ENCODE data around the gene HS3ST5. TPM values are rescaled to one million over a fixed set of nuclear protein-coding genes. Genes with fewer than 3 reads are reported as not detected.
A peak's percentile ranks its signal among the peaks of the same experiment; 100 is the strongest.

The HS3ST5 gene
- total RNA-seq, 1 experiment from 2014 or later, result 14.4 TPM

DNA sequence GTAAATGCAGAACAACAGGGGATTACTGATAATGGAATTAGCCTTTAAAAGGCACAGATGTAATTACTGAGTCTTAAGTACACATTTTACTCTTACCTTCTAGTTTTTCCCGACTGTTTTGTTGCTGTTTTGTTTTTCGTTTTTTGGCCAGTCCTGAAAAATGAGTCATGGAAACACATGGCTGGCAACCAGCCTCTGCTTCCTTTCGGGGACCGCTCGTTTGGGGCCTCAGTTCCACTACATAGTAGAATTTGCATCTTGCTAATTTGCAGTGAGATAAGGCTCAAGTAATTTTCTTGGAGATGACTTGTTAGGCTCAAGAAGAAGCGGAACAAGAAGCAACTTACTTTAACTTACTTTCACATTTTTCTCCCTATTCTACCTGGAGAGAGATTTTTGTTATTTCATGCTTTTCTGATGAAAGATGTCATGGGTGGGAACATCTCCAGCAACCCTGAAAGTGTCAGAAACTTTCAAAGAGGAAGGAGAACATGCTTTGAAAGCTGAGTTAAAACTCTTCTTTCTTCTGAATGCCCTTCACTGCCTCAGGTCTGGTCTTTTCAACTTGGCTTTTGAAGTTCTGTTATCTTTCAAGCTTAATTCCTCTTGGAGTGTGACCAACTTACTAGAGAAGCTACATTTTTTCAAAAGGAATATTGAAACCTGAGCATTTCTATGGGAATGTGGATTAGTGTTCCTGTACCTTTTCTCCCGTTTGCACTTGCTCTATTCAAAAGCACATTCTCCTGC is 300.4 kb downstream of the HS3ST5 start:
- Mint-ChIP-seq H3K9me3 (no peaks in the 10 kb centered on the region), H3K4me1 (peaks cover 15 to 18% of the 10 kb centered on the region in 2 experiments), H3K27ac (peak overlapping the region; percentile 21 to 28 (median 23); a peak in 1 of 7 replicates), H3K27me3 (ENCODE audit: low read depth) (no peaks in the 10 kb centered on the region), H3K4me3 (no peak overlapping the region), H3K36me3 (ENCODE audit: insufficient read depth in 1 of 3, low read depth in 3 of 3) (no peaks in the 10 kb centered on the region)
- no peak overlapping the region for H3K9ac ChIP-seq (ENCODE audit: extremely low read depth, insufficient read length, low read length)
- H3K18ac ChIP-seq (ENCODE audit: insufficient read length, low read depth, low read length), result no peak overlapping the region
- H4K5ac ChIP-seq (ENCODE audit: insufficient read length, low read depth, low read length), result no peak overlapping the region
- no peak overlapping the region for H2BK120ac ChIP-seq (ENCODE audit: low read depth, low read length, poor library complexity, severe bottlenecking)
- no peaks in the 10 kb centered on the region for H3K4me1 ChIP-seq (ENCODE audit: insufficient read depth, low read length)
- H3K27me3 ChIP-seq (ENCODE audit: insufficient read depth, low read length), result no peaks in the 10 kb centered on the region
- no peak overlapping the region for H2BK5ac ChIP-seq (ENCODE audit: insufficient read length, low read length)
- H3K14ac ChIP-seq (ENCODE audit: insufficient read depth, low read length), result no peak overlapping the region
- H2AFZ ChIP-seq (ENCODE audit: low read length), result no peak overlapping the region
- no peaks in the 10 kb centered on the region for H3K79me2 ChIP-seq (ENCODE audit: insufficient read depth, low read length)
- H2BK15ac ChIP-seq (ENCODE audit: low read depth, low read length), result no peak overlapping the region
- no CpG with 5 or more reads among the region's 7 CpGs for WGBS (ENCODE audit: extremely low coverage, insufficient read length, low lambda C conversion rate)
- H4K20me1 ChIP-seq (ENCODE audit: control insufficient read depth, insufficient read depth, insufficient read length), result no peaks in the 10 kb centered on the region
- H3K4me2 ChIP-seq (ENCODE audit: insufficient read depth, insufficient read length, low read length), result no peak overlapping the region
- no peak overlapping the region for H2AK5ac ChIP-seq (ENCODE audit: insufficient read length, low read length)
- H3K23me2 ChIP-seq (ENCODE audit: insufficient read length, low read depth, low read length, poor library complexity, severe bottlenecking), result no peaks in the 10 kb centered on the region
- TF ChIP-seq, protein P1, sequence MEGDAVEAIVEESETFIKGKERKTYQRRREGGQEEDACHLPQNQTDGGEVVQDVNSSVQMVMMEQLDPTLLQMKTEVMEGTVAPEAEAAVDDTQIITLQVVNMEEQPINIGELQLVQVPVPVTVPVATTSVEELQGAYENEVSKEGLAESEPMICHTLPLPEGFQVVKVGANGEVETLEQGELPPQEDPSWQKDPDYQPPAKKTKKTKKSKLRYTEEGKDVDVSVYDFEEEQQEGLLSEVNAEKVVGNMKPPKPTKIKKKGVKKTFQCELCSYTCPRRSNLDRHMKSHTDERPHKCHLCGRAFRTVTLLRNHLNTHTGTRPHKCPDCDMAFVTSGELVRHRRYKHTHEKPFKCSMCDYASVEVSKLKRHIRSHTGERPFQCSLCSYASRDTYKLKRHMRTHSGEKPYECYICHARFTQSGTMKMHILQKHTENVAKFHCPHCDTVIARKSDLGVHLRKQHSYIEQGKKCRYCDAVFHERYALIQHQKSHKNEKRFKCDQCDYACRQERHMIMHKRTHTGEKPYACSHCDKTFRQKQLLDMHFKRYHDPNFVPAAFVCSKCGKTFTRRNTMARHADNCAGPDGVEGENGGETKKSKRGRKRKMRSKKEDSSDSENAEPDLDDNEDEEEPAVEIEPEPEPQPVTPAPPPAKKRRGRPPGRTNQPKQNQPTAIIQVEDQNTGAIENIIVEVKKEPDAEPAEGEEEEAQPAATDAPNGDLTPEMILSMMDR (conservative IDR thresholded peaks at IDR 0.05), result no peak
- H2BK20ac ChIP-seq (ENCODE audit: low read depth, low read length, poor library complexity, severe bottlenecking), result no peak overlapping the region
- H3K4ac ChIP-seq (ENCODE audit: low read depth, low read length), result no peak overlapping the region
- no peak overlapping the region for H2BK12ac ChIP-seq (ENCODE audit: insufficient read length, low read depth, low read length)
- H3K27ac ChIP-seq (ENCODE audit: insufficient read length, low read depth, low read length), result no peak overlapping the region
- H3K56ac ChIP-seq (ENCODE audit: insufficient read length, low read depth, low read length), result no peak overlapping the region
- no peak for DNase-seq
- no peak overlapping the region for H3T11ph ChIP-seq (ENCODE audit: low read length)
- no peaks in the 10 kb centered on the region for H3K79me1 ChIP-seq (ENCODE audit: insufficient read depth, low read depth, low read length, poor library complexity, severe bottlenecking)
- no peak overlapping the region for H3K23ac ChIP-seq (ENCODE audit: insufficient read length, low read depth, low read length)
- H4K91ac ChIP-seq (ENCODE audit: insufficient read length, low read depth, low read length), result no peak overlapping the region
- no peak overlapping the region for H4K8ac ChIP-seq (replicated peaks; ENCODE audit: insufficient read length, low read depth, low read length)
- H3K9me3 ChIP-seq (ENCODE audit: control insufficient read depth, low read depth, low read length), result no peaks in the 10 kb centered on the region
